ENCODE data around the gene MOB2. TPM values are rescaled to one million over a fixed set of nuclear protein-coding genes. Genes with fewer than 3 reads are reported as not detected.

Gene MOB2
- total RNA-seq, 1 experiment from 2014 or later = 29.8 TPM

DNA sequence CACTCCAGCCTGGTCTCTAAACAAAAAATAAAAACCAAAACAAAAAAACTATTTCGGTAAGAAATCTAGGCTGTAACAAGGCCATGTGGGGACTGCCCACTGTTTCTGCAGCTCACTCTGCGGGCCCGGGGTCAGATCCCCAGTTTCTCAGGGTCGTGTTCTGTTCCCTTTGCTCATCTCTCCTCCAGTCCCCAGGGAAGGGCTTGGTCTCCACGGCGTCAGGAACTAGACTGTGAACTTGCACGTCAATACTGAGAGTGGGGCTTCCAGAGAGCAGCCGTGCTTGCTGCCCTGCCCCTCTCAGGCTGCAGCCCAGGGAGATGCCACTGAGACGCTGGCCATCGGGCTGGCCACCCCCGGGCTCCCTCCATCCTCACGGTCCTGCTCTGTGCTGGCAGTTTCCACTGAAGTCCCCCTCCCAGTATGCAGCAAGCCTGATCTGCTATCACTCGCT, 33.7 kb upstream of the MOB2 start:
- Mint-ChIP-seq H3K4me1 (ENCODE audit: low read depth, unreplicated experiment) (no peaks in the 10 kb centered on the region), H3K27ac (ENCODE audit: unreplicated experiment) (no peak overlapping the region), H3K4me3 (ENCODE audit: low read depth, unreplicated experiment) (no peak overlapping the region), H3K27me3 (ENCODE audit: unreplicated experiment) (no peaks in the 10 kb centered on the region), H3K9me3 (ENCODE audit: low read depth, unreplicated experiment) (no peaks in the 10 kb centered on the region), H3K36me3 (ENCODE audit: insufficient read depth, unreplicated experiment) (no peaks in the 10 kb centered on the region)
- TF ChIP-seq, protein P1, sequence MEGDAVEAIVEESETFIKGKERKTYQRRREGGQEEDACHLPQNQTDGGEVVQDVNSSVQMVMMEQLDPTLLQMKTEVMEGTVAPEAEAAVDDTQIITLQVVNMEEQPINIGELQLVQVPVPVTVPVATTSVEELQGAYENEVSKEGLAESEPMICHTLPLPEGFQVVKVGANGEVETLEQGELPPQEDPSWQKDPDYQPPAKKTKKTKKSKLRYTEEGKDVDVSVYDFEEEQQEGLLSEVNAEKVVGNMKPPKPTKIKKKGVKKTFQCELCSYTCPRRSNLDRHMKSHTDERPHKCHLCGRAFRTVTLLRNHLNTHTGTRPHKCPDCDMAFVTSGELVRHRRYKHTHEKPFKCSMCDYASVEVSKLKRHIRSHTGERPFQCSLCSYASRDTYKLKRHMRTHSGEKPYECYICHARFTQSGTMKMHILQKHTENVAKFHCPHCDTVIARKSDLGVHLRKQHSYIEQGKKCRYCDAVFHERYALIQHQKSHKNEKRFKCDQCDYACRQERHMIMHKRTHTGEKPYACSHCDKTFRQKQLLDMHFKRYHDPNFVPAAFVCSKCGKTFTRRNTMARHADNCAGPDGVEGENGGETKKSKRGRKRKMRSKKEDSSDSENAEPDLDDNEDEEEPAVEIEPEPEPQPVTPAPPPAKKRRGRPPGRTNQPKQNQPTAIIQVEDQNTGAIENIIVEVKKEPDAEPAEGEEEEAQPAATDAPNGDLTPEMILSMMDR (IDR thresholded peaks at IDR 0.05; ENCODE audit: unreplicated experiment) = no peak
- CTCF ChIA-PET = no interaction called here
- intact Hi-C loops (cut with micrococcal nuclease; ENCODE audit: unreplicated experiment) = no loop called here
- BruUV-seq (replicated peaks) = no TSS peak
- no peak for DNase-seq

DNA sequence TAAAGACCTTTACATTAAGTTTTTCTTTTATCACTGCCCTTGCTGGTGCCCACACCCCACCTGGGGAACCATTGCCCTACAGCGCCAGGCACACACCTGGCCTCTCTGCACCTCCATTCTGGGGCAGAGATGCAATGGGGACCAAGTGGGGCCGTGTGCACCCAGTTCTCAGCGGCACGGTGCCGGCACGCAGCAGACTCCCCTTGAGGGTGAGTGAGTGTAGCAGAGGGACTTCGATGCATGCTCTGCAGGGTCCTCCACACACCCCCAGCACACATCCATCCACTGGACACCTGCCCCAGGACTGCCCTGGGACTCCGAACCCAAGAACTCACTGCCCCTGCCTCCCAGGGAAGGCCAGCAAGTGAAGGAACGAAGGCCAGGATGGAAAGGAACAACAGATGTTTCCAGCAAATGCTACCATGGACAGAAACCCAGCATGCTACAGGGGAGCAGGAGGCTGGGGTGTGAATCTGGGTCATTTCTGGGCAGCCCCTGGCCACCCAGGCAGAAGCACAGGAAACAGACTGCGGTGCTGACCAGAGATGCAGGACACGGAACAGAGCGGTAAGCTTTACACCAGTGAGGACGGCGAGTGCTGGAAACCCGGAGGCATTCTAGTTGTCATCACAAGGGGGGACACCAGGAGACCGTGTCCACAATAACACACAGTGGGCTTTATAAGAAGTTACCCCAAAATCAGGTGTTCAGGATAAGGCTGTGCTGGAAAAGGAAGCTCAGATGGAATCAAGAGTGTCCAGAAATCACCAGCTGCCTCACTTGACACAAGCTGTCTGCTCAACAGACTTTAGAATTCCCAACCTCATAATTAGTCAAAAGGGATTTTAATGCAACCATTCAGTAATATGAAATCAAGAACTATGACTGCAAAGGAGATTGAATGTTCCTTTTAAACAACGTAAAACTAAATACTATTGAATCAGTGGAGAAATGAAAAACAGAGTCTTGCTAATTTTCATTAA, 32.7 kb upstream of the MOB2 start:
- H3K27me3 Mint-ChIP-seq (ENCODE audit: unreplicated experiment) = no peaks in the 10 kb centered on the region
- no TSS peak for BruUV-seq (replicated peaks)
- TF ChIP-seq, protein P1 (IDR thresholded peaks at IDR 0.05; ENCODE audit: unreplicated experiment) = no peak
- H3K4me3 Mint-ChIP-seq (ENCODE audit: low read depth, unreplicated experiment) = no peak overlapping the region
- DNase-seq = no peak
- no peak overlapping the region for H3K27ac Mint-ChIP-seq (ENCODE audit: unreplicated experiment)
- intact Hi-C loops (cut with micrococcal nuclease; ENCODE audit: unreplicated experiment) = loop anchor here (10.0 kb wide), 1 partner anchor 215 kb away; the partner anchor contains the start of gene TOLLIP
- H3K36me3 Mint-ChIP-seq (ENCODE audit: insufficient read depth, unreplicated experiment) = no peaks in the 10 kb centered on the region
- H3K4me1 Mint-ChIP-seq (ENCODE audit: low read depth, unreplicated experiment) = no peaks in the 10 kb centered on the region
- no peaks in the 10 kb centered on the region for H3K9me3 Mint-ChIP-seq (ENCODE audit: low read depth, unreplicated experiment)
- CTCF ChIA-PET = no interaction called here

GRCh38 chr11:1518301-1518700, 31.7 kb upstream of the MOB2 start:
- no peaks in the 10 kb centered on the region for H3K9me3 Mint-ChIP-seq (ENCODE audit: low read depth, unreplicated experiment)
- BruUV-seq (replicated peaks) = no TSS peak
- no peak overlapping the region for H3K27ac Mint-ChIP-seq (ENCODE audit: unreplicated experiment)
- H3K4me3 Mint-ChIP-seq (ENCODE audit: low read depth, unreplicated experiment) = no peak overlapping the region
- no peaks in the 10 kb centered on the region for H3K4me1 Mint-ChIP-seq (ENCODE audit: low read depth, unreplicated experiment)
- DNase-seq = no peak
- CTCF ChIA-PET = interaction anchor here (0.7 kb wide), 1 partner anchor 15 kb away, joined by 3 read pairs; no protein-coding TSS in a partner anchor
- intact Hi-C loops (cut with micrococcal nuclease; ENCODE audit: unreplicated experiment) = loop anchor here (10.0 kb wide), 1 partner anchor 214 kb away; the partner anchor contains the start of gene TOLLIP
- TF ChIP-seq, protein P1 (IDR thresholded peaks at IDR 0.05; ENCODE audit: unreplicated experiment) = no peak
- H3K36me3 Mint-ChIP-seq (ENCODE audit: insufficient read depth, unreplicated experiment) = no peaks in the 10 kb centered on the region
- H3K27me3 Mint-ChIP-seq (ENCODE audit: unreplicated experiment) = no peaks in the 10 kb centered on the region

GRCh38 chr11:1517117-1518005, 30.8 kb upstream of the MOB2 start:
- H3K27ac Mint-ChIP-seq (ENCODE audit: unreplicated experiment) = no peak overlapping the region
- no peak for DNase-seq
- CTCF ChIA-PET = no interaction called here
- no peaks in the 10 kb centered on the region for H3K4me1 Mint-ChIP-seq (ENCODE audit: low read depth, unreplicated experiment)
- TF ChIP-seq, protein P1 (IDR thresholded peaks at IDR 0.05; ENCODE audit: unreplicated experiment) = no peak
- BruUV-seq (replicated peaks) = no TSS peak
- H3K36me3 Mint-ChIP-seq (ENCODE audit: insufficient read depth, unreplicated experiment) = no peaks in the 10 kb centered on the region
- H3K4me3 Mint-ChIP-seq (ENCODE audit: low read depth, unreplicated experiment) = no peak overlapping the region
- intact Hi-C loops (cut with micrococcal nuclease; ENCODE audit: unreplicated experiment) = loop anchor here (10.0 kb wide), 1 partner anchor 213 kb away; the partner anchor contains the start of gene TOLLIP
- H3K27me3 Mint-ChIP-seq (ENCODE audit: unreplicated experiment) = no peaks in the 10 kb centered on the region
- no peaks in the 10 kb centered on the region for H3K9me3 Mint-ChIP-seq (ENCODE audit: low read depth, unreplicated experiment)
